Nephron (organoid): ENCODE measurements around the gene BRAP.
"Not testable (repeated sequence)": the region's sequence is repeated elsewhere in the genome, so short reads cannot be mapped to it uniquely, and the experiment has no call there.

Experiments
- H3K27ac Mint-ChIP-seq, 3 experiments: 2 replicates each; pipeline ENCODE4 v1.8.0; 2020; ENCODE audit warnings: mixed read lengths in 3 of 3, mild to moderate bottlenecking in 2 of 3, moderate library complexity in 1 of 3
- H3K27me3 Mint-ChIP-seq: 2 replicates; pipeline ENCODE4 v1.8.0; 2021; ENCODE audit warnings: low read depth, mild to moderate bottlenecking, moderate library complexity, mixed read lengths
- H3K36me3 Mint-ChIP-seq: 2 replicates; pipeline ENCODE4 v1.8.0; 2020; ENCODE audit warnings: low read depth, mixed read lengths
- H3K4me1 Mint-ChIP-seq: 2 replicates; pipeline ENCODE4 v1.8.0; 2020; ENCODE audit warnings: mixed read lengths
- H3K4me3 Mint-ChIP-seq, 3 experiments: 2 replicates each; pipeline ENCODE4 v1.8.0; 2020; ENCODE audit warnings: mild to moderate bottlenecking in 3 of 3, mixed read lengths in 3 of 3, moderate library complexity in 2 of 3
- H3K9me3 Mint-ChIP-seq: 2 replicates; pipeline ENCODE4 v1.8.0; 2020; ENCODE audit warnings: mixed read lengths
- CTCF ChIP-seq, 3 experiments: fragments of 200-600 bp; sonication (generic); IDR thresholded peaks; one replicate each; pipeline ENCODE4 v1.5.0; 2021; ENCODE audit warnings: antibody characterized with exemption in 3 of 3; ENCODE audit not compliant: unreplicated experiment in 3 of 3

The BRAP gene

DNA sequence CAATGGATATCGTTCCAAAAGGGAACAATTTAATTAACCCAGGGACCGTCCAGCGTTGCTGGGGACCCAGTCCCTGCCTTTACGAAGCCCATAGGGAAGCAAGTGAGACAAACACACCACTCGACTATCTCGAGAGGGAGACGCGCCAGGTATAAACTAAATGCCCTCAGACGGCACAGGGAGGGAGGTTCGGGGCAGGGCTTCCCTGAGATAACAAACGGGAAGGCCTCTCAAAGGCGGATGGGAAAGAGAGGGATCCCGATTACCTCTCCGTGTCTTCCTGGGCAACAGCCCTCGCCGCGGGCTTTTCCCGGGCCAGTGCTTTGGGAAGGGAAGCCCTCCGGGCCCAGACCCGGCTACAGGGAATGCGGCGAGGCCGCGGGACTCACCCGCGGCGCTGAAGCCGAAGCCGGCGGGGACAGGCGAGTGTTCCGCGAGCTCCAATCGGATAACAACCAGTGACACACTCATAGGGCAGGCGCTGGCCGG lies 390 bp downstream of the BRAP start:
- H3K27ac Mint-ChIP-seq, result peak overlapping the region; percentile 69 to 95 (median 95)
- no peak for TF ChIP-seq CTCF (IDR thresholded peaks at IDR 0.05; ENCODE audit: unreplicated experiment in 3 of 3)
- H3K9me3 Mint-ChIP-seq, result no peaks in the 10 kb centered on the region
- H3K36me3 Mint-ChIP-seq, result peaks cover 20% of the 10 kb centered on the region
- no peaks in the 10 kb centered on the region for H3K27me3 Mint-ChIP-seq
- H3K4me1 Mint-ChIP-seq, result peaks cover 21% of the 10 kb centered on the region
- H3K4me3 Mint-ChIP-seq, result peak overlapping the region; percentile 93 to 99 (median 96)

- H3K9me3 Mint-ChIP-seq, H3K27me3 Mint-ChIP-seq: not testable (repeated sequence)
- peak overlapping the region; percentile 69 to 95 (median 95) for H3K27ac Mint-ChIP-seq
- peaks cover 20% of the 10 kb centered on the region for H3K36me3 Mint-ChIP-seq
- H3K4me3 Mint-ChIP-seq, result peak overlapping the region; percentile 93 to 99 (median 96)
- H3K4me1 Mint-ChIP-seq, result peaks cover 21% of the 10 kb centered on the region
These were observed 1.1 kb downstream of the BRAP start for GRCh38 chr12:111684485-111685198.

DNA sequence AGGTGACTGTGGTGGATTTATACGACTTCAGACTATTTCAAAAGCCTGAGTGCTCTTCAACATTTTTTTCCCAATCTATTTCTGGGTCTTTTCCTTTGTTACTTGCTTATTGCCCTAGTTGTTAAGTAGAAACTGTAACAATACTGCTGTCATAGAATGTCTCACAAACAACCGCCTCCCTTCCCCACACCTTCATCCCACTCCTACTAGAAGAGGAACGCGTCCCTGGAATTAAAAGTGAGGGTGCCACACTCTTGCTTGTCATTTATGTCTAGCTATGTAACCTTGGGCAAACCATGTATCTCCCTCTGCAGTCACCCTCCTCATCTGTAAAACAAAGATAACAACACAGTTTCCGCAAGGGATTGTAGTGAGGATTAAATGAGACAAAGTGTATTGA lies 8.6 kb downstream of the BRAP start:
- Mint-ChIP-seq H3K4me1 (no peaks in the 10 kb centered on the region), H3K27me3 (no peaks in the 10 kb centered on the region), H3K27ac (no peak overlapping the region), H3K4me3 (no peak overlapping the region), H3K36me3 (peaks cover 44% of the 10 kb centered on the region), H3K9me3 (no peaks in the 10 kb centered on the region)
- TF ChIP-seq CTCF (IDR thresholded peaks at IDR 0.05; ENCODE audit: unreplicated experiment in 3 of 3), result no peak

DNA sequence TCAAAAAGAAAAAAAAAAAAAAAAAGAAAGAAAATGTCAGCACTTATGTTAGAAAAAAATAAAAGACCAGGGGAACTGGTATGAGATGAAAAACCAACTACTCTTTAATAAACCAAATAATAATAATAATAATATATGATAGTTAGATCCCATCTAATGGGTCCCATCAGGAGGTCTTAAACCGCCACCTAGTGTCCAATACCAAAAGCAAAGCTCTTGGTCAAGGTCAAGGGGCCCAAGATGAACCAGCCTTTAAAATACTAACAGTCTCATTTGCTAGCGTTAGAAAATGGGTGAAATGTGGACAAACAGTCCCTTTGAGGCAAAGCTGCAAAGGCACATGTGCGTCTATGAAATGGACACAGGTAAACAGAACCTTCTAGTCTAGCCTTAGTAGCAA lies 12.3 kb downstream of the BRAP start:
- no peaks in the 10 kb centered on the region for H3K9me3 Mint-ChIP-seq
- H3K27ac Mint-ChIP-seq, result no peak overlapping the region
- TF ChIP-seq CTCF (IDR thresholded peaks at IDR 0.05; ENCODE audit: unreplicated experiment in 3 of 3), result peak; percentile 44 to 53 (median 52)
- peaks cover 37% of the 10 kb centered on the region for H3K36me3 Mint-ChIP-seq
- H3K4me1 Mint-ChIP-seq, result no peaks in the 10 kb centered on the region
- no peak overlapping the region for H3K4me3 Mint-ChIP-seq
- no peaks in the 10 kb centered on the region for H3K27me3 Mint-ChIP-seq

GRCh38 chr12:111672822-111673381 lies 12.9 kb downstream of the BRAP start:
- no peak for TF ChIP-seq CTCF (IDR thresholded peaks at IDR 0.05; ENCODE audit: unreplicated experiment in 3 of 3)
- no peak overlapping the region for H3K4me3 Mint-ChIP-seq
- H3K9me3 Mint-ChIP-seq, result no peaks in the 10 kb centered on the region
- no peak overlapping the region for H3K27ac Mint-ChIP-seq
- peaks cover 37% of the 10 kb centered on the region for H3K36me3 Mint-ChIP-seq
- H3K4me1 Mint-ChIP-seq, result no peaks in the 10 kb centered on the region
- no peaks in the 10 kb centered on the region for H3K27me3 Mint-ChIP-seq

GRCh38 chr12:111664961-111665865 lies 20.5 kb downstream of the BRAP start:
- no peak for TF ChIP-seq CTCF (IDR thresholded peaks at IDR 0.05; ENCODE audit: unreplicated experiment in 3 of 3)
- H3K27ac Mint-ChIP-seq, result no peak overlapping the region
- H3K9me3 Mint-ChIP-seq, result no peaks in the 10 kb centered on the region

More at GRCh38 chr12:111664961-111665865, 20.5 kb downstream of the BRAP start:
- H3K36me3 Mint-ChIP-seq, result peaks cover 46% of the 10 kb centered on the region
- H3K4me3 Mint-ChIP-seq, result no peak overlapping the region
- no peaks in the 10 kb centered on the region for H3K27me3 Mint-ChIP-seq
- H3K4me1 Mint-ChIP-seq, result no peaks in the 10 kb centered on the region
